GM12892 (cell line): ENCODE data around the gene ZDHHC14.

ENCODE experiments used
- POLR2A ChIP-seq: IDR thresholded peaks from 2 replicates; pipeline ENCODE4 v1.6.1; 2011; ENCODE audit warnings: low read depth, low read length, control low read depth
- POLR2AphosphoS5 ChIP-seq: IDR thresholded peaks from 2 replicates; pipeline ENCODE4 v1.6.1; 2011; ENCODE audit warnings: low read depth, low read length, control low read depth

DNA sequence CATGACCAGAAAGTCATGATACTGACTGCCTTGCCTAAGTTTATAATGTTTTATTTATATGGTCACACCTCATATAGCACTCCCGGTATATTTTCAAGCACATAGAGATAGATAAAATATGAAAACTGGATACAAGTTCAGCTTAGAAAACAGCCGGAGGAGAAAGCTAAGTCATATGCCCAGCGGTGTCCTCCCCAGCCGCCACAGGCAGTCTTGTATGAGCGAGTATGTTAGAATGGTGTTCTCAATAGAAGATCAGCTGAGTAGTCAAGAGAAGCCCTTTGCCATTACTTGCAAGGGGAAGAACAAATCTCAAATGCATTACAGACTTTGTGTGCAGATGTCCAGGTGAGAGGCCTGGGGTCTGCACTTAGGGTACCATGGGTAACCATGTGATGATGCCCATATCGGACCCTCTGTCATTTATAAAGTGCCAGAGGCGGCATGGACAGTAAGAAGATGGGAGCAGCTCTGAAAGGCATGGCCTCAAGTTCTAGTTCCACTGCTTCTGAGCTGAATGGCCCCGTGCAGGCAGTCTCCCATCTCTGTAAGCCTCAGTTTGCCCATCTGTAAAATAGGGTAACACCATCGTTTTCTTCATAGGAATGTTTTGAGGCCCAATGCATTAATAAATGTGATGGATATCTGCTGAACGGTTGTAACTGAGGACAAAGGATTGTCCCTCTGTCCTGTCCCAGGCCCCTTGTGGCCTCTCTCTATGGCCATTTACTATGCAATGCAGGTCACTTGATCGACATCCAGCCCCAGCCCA is 246.4 kb downstream of the ZDHHC14 start:
- TF ChIP-seq POLR2A (no peak), POLR2AphosphoS5 (no peak)
